Measurements from ENCODE around the gene KNG1. TPM values are rescaled to one million over a fixed set of nuclear protein-coding genes. Genes with fewer than 3 reads are reported as not detected.

The KNG1 gene
- total RNA-seq, 1 donor from 2014 or later = not detected

DNA sequence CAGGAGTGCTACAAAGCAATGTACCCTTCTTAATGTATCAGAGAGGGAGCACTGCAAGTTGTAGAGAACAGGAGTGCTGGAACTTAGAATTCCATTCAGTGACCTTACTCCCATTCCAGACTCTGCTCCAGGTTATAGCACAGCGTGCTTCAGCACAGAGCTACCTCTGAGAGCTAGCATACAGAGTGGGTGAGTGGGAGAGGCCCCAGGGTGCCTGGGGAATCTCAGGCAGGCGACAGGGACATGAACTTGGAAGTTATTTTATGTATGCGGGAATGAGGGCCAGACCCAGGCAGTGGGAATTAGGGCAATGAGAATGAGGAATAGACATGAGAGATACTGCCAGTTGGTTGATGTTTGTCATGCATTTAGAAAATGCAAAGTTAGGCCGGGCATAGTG, 3.7 kb upstream of the KNG1 start:
- Mint-ChIP-seq H3K4me1 (peaks cover 4% of the 10 kb centered on the region), H3K27ac (no peak overlapping the region), H3K4me3 (no peak overlapping the region), H3K27me3 (ENCODE audit: low read depth) (no peaks in the 10 kb centered on the region), H3K36me3 (no peaks in the 10 kb centered on the region), H3K9me3 (no peaks in the 10 kb centered on the region)
- DNase-seq (ENCODE audit: low spot score in 2 of 2, unreplicated experiment in 2 of 2) = no peak
- TF ChIP-seq, protein P1, sequence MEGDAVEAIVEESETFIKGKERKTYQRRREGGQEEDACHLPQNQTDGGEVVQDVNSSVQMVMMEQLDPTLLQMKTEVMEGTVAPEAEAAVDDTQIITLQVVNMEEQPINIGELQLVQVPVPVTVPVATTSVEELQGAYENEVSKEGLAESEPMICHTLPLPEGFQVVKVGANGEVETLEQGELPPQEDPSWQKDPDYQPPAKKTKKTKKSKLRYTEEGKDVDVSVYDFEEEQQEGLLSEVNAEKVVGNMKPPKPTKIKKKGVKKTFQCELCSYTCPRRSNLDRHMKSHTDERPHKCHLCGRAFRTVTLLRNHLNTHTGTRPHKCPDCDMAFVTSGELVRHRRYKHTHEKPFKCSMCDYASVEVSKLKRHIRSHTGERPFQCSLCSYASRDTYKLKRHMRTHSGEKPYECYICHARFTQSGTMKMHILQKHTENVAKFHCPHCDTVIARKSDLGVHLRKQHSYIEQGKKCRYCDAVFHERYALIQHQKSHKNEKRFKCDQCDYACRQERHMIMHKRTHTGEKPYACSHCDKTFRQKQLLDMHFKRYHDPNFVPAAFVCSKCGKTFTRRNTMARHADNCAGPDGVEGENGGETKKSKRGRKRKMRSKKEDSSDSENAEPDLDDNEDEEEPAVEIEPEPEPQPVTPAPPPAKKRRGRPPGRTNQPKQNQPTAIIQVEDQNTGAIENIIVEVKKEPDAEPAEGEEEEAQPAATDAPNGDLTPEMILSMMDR (IDR thresholded peaks at IDR 0.05; ENCODE audit: unreplicated experiment) = no peak

DNA sequence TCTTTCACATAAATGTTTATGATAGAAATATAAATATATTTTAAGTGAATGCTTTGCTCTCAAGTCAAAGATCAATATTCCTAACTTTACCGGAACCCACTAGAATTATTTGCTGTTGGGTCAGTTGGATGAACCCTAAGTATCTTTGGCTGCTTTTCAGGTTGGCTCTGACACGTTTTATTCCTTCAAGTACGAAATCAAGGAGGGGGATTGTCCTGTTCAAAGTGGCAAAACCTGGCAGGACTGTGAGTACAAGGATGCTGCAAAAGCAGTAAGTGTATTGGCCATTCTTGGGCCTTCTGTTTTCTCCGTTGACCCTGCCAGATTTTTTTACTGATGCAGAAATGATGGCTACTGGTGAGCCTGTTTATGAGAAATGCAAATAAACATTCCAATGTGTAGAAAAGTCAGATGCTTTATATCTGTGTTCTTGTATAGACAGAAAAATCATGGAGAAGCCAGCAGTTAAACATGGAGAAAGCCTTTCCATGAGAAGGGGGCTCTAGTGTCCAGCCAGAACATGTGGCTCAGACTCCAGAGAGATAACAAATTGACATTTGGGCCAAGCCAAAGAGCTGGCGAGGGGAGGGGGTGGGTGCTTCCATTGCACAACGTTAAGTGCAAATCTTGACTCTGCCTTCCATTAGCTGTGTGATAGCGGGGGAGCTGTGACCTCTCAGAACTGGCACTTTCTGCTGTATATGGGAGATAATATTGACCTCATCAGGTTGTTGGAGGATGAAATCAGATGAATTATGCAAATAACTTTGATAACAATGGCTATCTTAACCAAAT, 3.0 kb downstream of the KNG1 start:
- Mint-ChIP-seq H3K4me1 (no peaks in the 10 kb centered on the region), H3K27ac (no peak overlapping the region), H3K4me3 (no peak overlapping the region), H3K27me3 (ENCODE audit: low read depth) (no peaks in the 10 kb centered on the region), H3K36me3 (no peaks in the 10 kb centered on the region), H3K9me3 (no peaks in the 10 kb centered on the region)
- DNase-seq (ENCODE audit: low spot score in 2 of 2, unreplicated experiment in 2 of 2) = no peak
- TF ChIP-seq, protein P1 (IDR thresholded peaks at IDR 0.05; ENCODE audit: unreplicated experiment) = no peak

DNA sequence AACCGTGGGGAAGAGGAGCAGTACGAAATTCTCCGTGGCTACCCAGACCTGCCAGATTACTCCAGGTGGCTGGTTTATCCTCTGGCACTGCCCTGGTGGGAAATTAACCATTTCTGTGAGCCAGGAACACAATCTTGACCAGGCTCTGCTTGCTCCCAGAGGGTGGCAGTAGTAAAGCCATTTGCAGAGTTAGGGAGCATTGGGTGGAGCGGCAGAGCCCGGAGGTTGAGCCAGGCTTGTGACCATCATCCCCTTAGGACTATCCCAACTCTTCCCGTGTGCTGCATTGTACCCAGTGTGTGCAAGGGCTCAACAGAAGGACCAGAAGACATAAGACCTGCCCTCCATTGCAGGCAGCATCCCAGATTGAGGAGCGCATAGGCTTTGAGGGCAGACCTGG, 5.3 kb downstream of the KNG1 start:
- DNase-seq (ENCODE audit: low spot score in 2 of 2, unreplicated experiment in 2 of 2) = no peak
- no peaks in the 10 kb centered on the region for H3K4me1 Mint-ChIP-seq

DNA sequence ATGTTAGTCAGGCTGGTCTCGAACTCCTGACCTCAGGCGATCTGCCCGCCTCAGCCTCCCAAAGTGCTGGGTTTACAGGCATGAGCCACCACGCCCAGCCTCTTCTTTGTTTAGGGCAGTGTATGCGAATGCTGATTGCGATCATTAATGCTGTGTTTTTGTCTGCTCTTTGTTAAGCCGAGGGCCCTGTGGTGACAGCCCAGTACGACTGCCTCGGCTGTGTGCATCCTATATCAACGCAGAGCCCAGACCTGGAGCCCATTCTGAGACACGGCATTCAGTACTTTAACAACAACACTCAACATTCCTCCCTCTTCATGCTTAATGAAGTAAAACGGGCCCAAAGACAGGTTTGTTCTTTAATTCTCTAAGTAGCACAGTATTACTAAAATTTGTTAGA, 7.8 kb downstream of the KNG1 start:
- H3K4me3 Mint-ChIP-seq = no peak overlapping the region
- DNase-seq (ENCODE audit: low spot score in 2 of 2, unreplicated experiment in 2 of 2) = no peak
- H3K9me3 Mint-ChIP-seq = no peaks in the 10 kb centered on the region
- H3K27ac Mint-ChIP-seq = no peak overlapping the region
- H3K4me1 Mint-ChIP-seq = no peaks in the 10 kb centered on the region
- no peaks in the 10 kb centered on the region for H3K36me3 Mint-ChIP-seq
- no peaks in the 10 kb centered on the region for H3K27me3 Mint-ChIP-seq (ENCODE audit: low read depth)
- TF ChIP-seq, protein P1 (IDR thresholded peaks at IDR 0.05; ENCODE audit: unreplicated experiment) = no peak

More for the DNA sequence above, 5.3 kb downstream of the KNG1 start:
- H3K27ac Mint-ChIP-seq = no peak overlapping the region
- TF ChIP-seq, protein P1 (IDR thresholded peaks at IDR 0.05; ENCODE audit: unreplicated experiment) = no peak
- H3K36me3 Mint-ChIP-seq = no peaks in the 10 kb centered on the region
- H3K4me3 Mint-ChIP-seq = no peak overlapping the region
- H3K27me3 Mint-ChIP-seq (ENCODE audit: low read depth) = no peaks in the 10 kb centered on the region
- H3K9me3 Mint-ChIP-seq = no peaks in the 10 kb centered on the region

DNA sequence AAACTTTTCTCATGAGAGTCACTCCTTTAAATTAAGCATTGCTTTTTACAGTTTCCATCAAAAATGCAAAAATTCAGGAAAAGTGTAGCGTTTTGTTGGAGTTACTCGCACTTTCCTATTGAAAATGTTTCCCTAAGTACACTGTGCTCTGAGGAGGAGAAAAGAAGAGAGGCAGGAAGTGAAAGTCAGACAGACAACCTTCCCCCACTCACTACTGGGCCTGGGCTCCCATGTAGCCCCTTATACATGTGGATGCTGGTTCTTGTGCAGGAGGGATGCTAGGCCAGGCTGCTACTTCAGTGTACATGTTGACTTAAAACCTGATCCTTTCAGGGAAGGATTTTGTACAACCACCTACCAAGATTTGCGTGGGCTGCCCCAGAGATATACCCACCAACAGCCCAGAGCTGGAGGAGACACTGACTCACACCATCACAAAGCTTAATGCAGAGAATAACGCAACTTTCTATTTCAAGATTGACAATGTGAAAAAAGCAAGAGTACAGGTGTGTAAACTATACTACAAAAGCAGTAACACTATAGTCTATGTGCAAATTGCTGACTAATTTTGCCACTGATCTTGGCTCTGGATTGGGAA, 15.1 kb downstream of the KNG1 start:
- Mint-ChIP-seq H3K27ac (no peak overlapping the region), H3K36me3 (no peaks in the 10 kb centered on the region), H3K27me3 (ENCODE audit: low read depth) (no peaks in the 10 kb centered on the region), H3K4me3 (no peak overlapping the region), H3K4me1 (no peaks in the 10 kb centered on the region), H3K9me3 (no peaks in the 10 kb centered on the region)
- TF ChIP-seq, protein P1 (IDR thresholded peaks at IDR 0.05; ENCODE audit: unreplicated experiment) = no peak
- no peak for DNase-seq (ENCODE audit: low spot score in 2 of 2, unreplicated experiment in 2 of 2)

Data from mesothelial cell of epicardium (in vitro differentiated cells).